HG03039 (cell line): ENCODE results near the gene PIGC.

Experiments used
- ATAC-seq: cut with Tn5 transposase; IDR thresholded peaks from one replicate; pipeline ENCODE4 v1.9.1; 2021; ENCODE audit warnings: mild to moderate bottlenecking, moderate library complexity; ENCODE audit not compliant: unreplicated experiment

PIGC gene

DNA sequence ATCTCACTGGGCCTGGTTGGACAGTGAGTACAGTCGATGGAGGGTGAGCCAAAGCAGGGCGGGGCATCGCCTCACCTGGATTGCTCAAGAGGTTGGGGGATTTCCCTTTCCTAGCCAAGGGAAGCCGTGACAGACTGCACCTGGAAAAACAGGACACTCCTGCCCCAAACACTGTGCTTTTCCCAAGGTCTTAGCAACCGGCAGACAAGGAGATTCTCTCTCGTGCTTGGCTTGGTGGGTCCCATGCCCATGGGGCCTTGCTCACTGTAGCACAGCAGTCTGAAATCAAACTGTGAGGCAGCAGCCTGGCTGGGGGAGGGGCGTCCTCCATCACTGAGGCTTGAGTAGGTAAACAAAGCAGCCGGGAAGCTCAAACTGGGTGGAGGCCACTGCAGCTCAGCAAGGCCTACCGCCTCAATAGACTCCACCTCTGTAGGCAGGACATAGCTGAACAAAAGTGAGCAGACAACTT lies 12.1 kb downstream of the PIGC start:
- no peak for ATAC-seq

DNA sequence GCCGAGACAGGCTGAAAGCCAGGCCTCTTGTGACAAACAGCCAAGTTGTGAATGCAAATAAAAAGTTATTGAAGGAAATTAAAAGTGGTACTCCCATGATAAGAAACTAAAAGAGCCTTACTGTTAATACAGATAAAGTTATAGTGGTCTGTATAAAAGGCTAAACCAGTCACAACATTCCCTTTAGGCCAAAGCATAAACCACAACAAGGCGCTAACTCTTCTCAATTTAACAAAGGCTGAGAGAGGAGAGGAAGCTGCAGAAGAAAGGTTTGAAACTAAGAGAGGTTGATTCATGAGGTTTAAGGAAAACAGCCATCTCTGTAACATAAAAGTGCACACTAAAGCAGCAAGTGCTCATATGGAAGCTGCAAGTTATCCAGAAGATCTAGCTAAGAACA lies 12.7 kb downstream of the PIGC start:
- ATAC-seq = no peak

DNA sequence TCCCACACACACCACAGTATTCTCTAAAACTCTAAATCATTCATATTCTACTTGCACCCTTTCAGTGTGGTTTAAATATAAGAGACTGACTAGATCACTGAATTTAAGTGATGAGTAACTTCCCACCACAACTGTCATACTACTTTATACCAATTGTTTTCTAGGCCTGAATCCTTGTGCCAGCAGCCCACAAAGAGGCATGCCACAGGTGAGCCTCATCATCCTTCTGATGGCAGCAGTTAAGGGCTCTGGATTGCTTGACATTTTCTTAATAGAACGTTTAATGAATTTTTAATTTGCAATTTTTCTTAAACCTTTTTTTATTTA lies 13.8 kb downstream of the PIGC start:
- ATAC-seq = no peak

DNA sequence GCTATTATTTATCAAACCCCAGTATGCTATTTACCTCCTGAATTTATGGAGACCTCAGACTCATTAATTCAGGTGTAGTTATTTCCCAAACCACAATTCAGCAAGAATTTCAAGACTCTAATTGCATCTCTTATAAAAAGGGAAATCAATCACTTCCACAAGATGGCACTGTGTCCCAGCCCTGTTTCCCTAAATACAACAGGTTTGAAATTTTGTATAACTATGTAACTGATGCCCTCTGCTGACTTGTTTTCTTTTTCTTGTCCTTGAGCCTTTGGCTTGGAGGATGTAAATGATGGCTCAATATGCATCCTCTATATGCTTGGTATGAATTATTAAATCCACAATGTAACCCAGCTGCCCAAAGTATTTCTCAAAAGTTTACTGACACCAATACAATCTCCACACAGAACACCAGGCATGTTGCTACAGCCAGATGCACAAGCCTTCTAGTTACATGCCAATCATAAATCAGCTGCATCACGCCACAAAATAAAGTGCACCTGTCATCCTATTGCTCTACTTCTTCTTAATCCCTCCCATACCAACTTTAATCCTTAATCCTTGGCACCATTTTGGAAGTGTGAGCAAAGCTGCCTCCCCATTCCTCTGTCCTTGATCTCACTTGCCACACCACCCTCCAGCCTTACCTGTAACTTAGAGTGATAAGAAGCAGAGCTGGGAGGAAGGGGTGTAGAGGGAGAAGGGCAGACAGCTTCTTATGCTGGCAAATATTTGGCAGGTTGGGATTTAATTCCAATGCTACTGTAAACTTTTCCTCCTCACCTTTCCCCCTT lies 14.3 kb downstream of the PIGC start:
- no peak for ATAC-seq

DNA sequence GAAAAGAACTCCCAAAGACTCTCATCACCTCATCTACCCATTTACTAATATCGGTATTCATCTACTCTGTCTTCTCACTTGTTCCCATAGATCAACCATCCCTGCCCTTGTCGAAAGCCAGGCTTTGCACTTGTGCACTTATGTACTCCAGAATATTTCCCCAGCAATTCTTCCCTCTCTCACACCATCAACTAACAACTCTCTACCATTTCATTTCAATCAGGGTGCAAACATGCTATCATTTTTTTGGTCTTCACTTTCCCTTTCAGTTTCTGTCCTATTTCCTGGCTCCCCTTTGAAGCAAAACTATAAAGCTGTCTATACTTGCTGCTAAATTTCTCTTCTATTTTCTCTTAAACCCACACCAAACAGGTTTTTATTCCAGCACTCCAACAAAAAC lies 16.7 kb downstream of the PIGC start:
- no peak for ATAC-seq

DNA sequence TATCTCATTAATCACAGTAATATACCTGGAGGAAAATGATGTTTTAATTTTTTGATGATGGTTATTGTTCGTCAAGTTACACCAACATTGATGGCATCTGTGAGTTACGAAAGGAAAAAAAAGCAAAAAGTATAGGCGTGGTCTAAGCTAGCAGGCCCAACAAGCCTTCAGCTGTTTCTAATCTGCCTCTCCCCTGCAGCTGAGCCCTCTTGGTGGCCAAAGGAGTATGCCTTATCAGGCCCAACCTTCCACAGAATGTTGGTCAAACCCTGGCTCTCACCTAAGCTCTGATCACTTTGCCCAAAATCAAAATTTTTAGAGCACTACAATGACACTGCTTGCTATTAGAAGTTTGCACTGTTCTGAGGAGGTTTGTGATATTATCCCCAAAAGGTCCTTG lies 18.5 kb downstream of the PIGC start:
- no peak for ATAC-seq

DNA sequence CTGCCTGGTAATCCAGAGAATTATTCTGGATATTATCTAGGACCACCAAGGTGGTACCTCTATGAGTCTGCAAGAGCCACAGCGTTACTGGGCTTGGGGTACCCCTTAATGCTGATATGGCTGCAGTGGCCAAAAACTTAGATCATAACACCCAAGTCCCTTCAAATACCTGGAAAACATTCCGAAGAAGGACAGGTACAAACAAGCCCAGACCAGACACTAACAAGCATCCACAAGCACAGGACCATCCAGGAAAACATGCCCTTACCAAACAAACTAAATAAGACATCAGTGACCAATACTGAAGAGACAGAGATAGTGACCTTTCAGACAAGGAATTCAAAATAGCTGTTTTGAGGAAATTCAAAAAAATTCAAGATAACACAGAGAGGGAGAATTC lies 20.5 kb downstream of the PIGC start:
- no peak for ATAC-seq

DNA sequence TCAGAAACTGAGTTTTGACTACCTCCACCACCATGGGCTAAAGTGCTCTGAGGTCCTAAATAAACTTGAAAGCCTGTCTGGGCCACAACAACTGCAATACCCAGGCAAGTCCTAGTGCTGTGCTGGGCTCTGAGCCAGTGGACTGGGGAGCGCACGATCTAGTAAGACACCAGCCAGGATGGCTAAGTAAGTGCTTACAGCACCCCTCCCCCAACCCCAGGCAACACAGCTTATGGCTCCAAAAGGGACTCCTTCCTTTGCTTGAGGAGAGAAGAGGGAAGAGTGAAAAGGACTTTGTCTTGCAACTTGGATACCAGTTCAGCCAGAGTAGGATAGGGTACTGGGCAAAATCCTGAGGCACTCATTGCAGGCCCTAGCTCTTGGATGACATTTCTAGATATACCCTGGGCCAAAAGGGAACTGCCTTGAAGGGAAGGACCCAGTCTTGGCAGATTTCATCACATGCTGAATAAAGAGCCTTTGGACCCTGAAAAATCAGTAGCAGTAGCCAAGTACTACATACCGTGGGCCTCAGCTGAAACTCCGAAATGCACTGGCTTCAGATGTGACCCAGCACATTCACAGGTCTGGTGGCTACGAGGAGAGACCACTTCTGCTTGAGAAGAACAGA lies 21.8 kb downstream of the PIGC start:
- ATAC-seq = no peak

DNA sequence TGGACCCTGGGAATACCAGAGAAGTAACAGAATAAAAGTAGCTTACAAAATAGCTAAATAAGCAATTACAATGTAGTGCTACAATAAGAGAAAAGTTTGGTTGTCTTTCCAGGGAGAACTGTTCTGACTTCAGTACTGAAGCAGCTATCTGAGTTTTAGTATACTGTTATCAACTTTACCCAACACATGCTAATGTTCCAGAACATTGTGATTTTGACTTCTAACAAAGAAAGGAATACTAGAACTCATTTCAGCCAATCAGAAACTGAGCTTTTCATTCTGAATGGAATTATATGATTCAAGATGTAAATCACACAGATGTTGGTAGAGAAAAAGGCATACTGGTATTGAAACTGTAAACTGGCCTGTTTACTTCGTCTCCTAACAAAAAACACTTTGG lies 23.5 kb downstream of the PIGC start, which contains the start of gene C1orf105:
Gene C1orf105, plus strand, starts transcription at position 301 of the 400 bp plus-strand sequence. CDS start 201 bp downstream, outside the sequence.
- ATAC-seq = no peak

DNA sequence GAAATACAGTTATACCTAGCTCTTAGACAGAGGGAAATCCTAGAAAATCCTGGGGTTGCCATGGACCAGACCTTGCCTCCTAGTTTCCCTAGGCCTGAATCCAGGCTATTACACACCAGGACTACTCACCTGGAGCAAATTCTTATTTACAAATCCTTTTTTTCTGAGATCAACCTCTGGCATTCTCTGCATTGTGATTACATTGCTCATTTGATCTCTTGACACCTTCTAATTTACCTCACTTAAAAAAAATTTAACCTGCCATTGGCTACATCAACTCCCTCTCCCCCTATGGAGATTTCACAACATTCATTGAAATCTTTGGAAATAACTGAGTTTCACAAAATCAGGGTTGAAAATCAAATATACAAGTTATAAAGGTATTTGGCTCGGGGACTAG lies 26.3 kb downstream of the PIGC start:
- no peak for ATAC-seq

DNA sequence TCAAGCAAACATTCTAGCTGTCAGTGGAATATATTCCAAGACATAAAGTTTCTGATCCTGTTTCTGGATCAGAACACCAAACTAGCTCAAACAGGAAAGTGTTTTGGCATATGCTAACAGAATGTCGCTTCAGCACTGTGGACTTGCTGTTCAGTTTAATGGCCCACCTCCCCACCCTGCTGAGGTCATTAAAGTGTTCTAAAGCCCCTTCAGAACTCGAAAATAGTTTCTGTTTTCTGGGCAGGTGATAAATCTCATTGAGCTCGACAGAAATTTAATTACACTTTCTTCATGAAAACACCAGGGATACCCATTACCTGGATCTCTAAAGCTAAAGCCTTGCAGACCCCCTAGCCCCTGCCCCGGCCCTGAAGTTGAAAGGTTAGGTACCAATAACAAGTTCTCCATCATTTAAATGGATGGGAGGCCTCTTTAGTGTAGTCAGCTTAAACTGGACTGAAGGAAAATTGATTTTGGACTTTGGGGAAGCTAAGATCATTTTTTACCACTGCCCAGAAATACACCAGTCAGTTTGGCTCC lies 27.3 kb downstream of the PIGC start:
- no peak for ATAC-seq

DNA sequence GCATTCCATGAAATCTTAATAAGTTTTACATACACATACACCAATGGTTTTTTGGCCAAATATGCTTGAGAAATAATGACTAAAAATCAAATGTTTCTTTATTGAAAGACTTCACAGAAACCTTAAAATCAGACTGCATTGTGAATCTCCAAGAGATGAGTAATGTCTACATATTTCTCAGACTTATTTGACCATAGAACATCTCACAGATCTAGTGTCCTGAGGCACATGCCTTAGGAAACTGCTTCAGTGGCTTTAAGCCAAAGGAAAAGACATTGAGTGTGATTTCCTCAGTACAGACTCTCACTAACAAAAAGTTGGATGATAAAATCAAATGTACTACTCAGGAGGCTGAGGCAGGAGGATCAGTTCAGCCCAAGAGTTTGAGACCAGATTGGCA lies 29.5 kb downstream of the PIGC start:
- ATAC-seq = no peak

DNA sequence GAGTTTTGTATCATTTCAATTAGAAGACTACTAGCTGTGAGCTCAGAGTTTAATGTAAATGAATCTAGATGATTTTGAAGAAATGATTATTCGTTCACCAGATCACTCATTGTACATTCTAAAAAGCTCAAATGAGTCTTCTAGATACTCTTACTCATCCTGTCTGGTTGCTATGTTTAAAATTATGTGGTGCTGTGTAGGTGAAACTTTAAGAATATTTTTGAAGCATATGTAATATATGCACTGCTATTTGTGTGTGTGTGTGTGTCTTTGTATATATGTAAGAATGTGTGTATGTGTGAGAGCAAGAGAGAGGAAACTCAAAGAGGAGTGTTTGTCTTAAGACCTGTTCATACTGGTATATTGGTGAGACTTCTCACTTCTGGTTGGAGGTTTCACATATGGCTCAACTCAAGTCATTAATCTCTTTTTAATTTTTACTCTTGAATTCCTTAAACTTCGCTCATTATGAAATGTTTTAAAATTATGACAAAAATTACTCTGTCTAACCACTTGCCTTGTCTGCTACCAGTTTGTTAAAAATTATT lies 32.0 kb downstream of the PIGC start:
- ATAC-seq = no peak

DNA sequence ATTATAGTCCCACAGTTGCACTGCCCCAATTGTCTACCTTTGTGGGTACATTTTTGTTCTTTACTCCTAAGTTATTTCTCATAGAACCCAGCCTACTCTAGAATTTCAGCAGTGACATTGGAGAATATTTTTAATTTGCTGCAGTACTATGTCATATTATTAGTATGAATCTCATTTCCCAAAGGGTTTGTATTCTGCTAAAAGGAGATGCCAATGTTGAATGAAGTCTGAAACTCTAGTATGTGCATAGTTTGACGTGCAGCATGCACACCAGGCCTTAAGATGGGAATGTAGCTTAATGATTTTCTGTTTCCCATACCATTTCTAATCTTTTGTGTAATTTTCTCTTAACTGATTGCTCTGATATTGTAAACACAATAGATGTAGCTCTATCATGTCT lies 33.8 kb downstream of the PIGC start:
- no peak for ATAC-seq

DNA sequence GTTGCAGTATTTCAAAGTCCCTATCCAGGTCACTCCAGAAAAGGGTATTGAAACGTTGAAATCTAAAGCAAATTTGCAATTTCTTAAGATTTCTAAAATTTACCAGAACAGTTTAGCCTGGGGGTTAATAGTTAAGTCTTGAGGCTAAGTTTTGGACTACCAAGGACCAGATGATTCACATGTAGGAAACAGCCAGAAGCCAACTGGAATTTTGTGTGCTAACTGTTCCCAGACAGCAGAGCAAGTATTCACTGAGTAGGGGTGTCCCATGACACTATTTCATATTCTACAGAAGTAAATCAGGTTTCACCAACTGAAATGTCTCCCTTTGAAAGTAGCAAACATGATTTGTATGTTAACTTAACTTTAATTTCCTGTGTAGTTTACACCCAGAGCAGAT lies 34.9 kb downstream of the PIGC start:
- no peak for ATAC-seq

DNA sequence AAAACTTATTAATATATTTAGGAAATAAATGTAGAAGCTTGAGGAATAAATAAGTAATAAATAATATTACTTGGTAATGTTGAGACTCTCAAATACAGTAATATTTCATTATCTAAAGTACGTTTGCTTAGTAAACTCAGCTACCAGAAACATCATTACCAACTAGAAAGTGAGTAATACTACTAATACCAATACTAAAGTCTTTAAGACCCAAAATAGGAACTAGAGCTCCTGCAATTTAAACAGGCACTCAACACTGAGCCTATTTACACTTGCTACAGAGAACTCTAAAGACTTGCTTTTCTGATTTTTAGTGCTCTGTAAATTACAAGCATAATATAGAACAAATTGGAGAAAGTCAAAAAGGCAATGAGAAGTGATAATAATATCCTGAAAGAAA lies 36.9 kb downstream of the PIGC start:
- no peak for ATAC-seq

DNA sequence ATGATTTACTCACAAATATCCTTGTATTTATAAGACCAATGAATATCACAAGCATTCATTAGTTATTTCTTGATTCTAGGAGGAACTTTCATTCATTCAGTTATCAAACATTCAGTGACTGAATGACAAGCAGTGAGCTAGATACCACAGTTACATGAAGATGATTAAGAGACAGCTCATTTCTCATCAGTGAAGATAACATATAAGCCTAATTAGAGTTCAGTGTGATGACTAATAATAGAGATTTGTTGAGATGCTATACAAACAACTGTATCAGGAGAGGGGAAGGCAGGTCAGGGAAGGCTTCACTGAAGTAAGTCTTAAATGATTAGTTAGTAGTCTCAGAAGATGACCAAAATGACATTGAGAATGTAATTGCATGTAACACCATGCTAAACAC lies 38.0 kb downstream of the PIGC start:
- ATAC-seq = no peak

DNA sequence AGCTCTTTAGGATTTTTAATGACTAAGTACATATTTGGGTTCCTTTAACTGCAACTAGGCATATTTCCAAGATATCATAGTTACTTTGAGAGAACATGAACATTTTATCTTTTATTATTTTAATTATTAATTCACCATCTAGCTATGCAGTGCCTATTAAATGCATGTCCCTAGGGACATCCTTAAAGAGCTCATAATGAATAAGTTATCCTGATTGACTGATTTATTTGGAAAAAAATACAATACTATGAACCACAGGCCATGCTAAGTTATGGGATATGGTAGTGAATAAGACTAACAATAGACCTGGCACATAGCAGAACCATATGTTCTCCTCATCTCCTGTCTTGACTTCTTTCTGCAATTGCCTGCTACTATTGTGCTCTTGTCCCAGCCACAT lies 39.7 kb downstream of the PIGC start:
- no peak for ATAC-seq

DNA sequence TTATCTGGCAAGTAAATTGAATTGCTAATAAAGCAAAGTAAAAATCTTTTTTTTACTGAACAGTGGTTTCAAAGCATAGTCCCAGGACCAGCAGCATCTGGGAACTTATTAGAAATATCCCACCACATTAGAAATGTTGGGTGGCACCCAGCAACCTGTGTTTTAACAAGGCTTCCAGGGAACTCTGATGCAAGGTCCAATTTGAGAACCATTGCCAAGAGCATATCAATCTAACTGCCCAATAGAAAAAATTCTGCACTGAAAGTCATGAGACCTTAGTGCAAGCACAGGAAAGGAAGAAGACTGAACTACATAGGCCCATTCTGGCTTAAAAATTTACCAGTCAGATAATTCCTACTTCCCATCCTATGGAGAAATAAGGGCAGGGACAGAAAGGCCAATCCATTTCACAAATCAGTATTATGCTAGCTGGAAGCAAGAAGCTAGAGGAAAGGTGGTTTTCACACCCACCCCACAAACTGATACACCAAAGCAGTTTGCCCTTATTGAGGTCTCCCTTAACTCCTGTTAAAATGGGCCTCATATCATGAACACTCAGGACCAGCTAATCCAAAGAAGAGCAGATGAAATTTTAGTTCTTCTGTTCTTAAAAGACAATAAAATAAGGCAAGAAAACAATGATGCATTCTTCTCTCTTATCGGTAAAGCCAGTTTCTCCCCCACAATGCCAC lies 40.8 kb downstream of the PIGC start:
- ATAC-seq = no peak

DNA sequence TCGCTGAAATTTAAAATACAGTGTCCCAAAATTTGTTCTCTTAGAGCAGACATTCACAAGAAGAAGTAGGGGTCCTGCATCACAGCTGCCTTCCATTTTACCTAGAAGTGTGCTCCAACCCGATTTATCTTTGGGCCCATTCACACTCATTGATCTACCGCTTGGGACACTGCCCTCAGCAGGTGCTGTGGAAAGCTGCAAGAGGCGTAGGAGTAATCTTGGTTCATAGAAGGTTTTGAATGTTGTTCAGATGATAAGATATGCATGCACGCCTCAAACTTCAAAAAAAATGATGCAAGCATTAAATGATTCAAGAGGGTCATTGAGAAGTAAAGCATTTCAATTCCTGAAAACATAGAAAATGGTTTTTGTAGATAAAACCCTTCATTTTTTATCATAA lies 42.0 kb downstream of the PIGC start:
- ATAC-seq = no peak

DNA sequence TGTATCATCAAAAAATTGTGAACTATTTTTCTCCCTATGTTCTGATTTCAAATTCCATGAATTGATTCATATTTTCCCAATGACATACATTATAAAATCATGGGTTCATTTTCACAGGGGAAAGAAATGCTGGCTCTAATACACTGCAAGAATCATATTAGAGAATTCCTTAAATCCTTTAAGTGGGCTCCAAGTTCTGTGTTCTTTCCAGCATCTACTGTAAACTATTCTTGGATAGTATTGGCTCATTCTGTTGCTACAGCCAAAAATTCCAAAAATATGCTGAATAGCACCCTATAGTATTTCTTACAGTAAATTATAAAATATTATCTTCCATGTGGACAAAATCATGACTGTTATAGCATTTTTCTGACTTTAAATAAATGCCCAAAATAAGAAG lies 42.4 kb downstream of the PIGC start:
- ATAC-seq = no peak

DNA sequence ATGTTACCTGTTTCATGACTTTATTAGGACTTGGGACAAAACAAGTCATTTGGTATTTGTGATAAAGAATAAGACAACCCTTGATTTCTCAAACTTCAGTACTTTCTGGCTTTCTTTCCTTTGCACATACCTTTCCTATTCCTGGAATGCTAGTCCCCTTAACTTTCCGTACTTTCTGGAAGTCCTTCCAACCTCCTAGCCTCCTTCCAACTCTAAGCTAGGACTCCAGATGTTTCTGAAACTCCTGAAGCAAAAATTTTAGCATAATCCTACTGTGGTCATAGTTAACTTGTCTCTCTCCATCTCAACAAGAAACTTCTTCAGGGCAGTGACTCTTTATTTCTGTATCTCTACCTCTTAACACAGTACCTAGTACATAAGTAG lies 43.2 kb downstream of the PIGC start:
- ATAC-seq = no peak
